Colonic mucosa (tissue), 4 donors: ENCODE results near the gene COX7A1. TPM values are rescaled to one million over a fixed set of nuclear protein-coding genes. Genes with fewer than 3 reads are reported as not detected.
A peak's percentile ranks its signal among the peaks of the same experiment; 100 is the strongest.

ENCODE experiments used
- DNase-seq: peaks from one replicate; pipeline ENCODE4 v3.0.0-alpha.2; 2020
- H3K27ac ChIP-seq: fragments of 200-600 bp; one replicate; pipeline ENCODE4 v1.8.0; 2021
- H3K27me3 ChIP-seq: fragments of 200-600 bp; one replicate; pipeline ENCODE4 v1.8.0; 2021
- H3K36me3 ChIP-seq: fragments of 200-600 bp; one replicate; pipeline ENCODE4 v1.8.0; 2021
- H3K4me1 ChIP-seq: fragments of 200-600 bp; one replicate; pipeline ENCODE4 v1.8.0; 2021; ENCODE audit warnings: mild to moderate bottlenecking
- H3K4me3 ChIP-seq: fragments of 200-600 bp; one replicate; pipeline ENCODE4 v1.8.0; 2021
- H3K9ac ChIP-seq, 2 donors: one replicate each; pipeline ENCODE4 v1.7.0; 2013; ENCODE audit warnings: control low read depth in 2 of 2, low read depth in 2 of 2, low read length in 2 of 2
- H3K9me3 ChIP-seq: fragments of 200-600 bp; one replicate; pipeline ENCODE4 v1.8.0; 2021
- intact Hi-C: fragments of 100-400 bp; cut with DNase I; formaldehyde crosslinking; loops from one replicate; pipeline ENCODE4 v1.14.1; 2022
- total RNA-seq, 2 donors: library from RNA; stranded (reverse); fragmentation: NEBNext Ultra II Directional in 1 of 2; extraction: Animal tissue kit (Norgen Biotek cat#: 25700) in 1 of 2; gene quantifications; one replicate each; pipeline ENCODE4 v1.2.1, GENCODE V29; 2021
- TF ChIP-seq, protein P1 (sequence below): fragments of 200-600 bp; IDR thresholded peaks from one replicate; pipeline ENCODE4 v1.8.0; 2022; ENCODE audit warnings: antibody characterized with exemption, mild to moderate bottlenecking
- donor health status: healthy.
- donor health status: DM: no; HTN: no; CAD: no.
- donor health status: DM: no; HTN: no; CAD: no.

Gene COX7A1
- total RNA-seq, 2 donors from 2014 or later = 8.2 to 17.1 TPM

- TF ChIP-seq, protein P1, sequence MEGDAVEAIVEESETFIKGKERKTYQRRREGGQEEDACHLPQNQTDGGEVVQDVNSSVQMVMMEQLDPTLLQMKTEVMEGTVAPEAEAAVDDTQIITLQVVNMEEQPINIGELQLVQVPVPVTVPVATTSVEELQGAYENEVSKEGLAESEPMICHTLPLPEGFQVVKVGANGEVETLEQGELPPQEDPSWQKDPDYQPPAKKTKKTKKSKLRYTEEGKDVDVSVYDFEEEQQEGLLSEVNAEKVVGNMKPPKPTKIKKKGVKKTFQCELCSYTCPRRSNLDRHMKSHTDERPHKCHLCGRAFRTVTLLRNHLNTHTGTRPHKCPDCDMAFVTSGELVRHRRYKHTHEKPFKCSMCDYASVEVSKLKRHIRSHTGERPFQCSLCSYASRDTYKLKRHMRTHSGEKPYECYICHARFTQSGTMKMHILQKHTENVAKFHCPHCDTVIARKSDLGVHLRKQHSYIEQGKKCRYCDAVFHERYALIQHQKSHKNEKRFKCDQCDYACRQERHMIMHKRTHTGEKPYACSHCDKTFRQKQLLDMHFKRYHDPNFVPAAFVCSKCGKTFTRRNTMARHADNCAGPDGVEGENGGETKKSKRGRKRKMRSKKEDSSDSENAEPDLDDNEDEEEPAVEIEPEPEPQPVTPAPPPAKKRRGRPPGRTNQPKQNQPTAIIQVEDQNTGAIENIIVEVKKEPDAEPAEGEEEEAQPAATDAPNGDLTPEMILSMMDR = no peak
- peak overlapping the region; percentile 68 for H3K27ac ChIP-seq
Observed at GRCh38 chr19:36116344-36116637, 36.0 kb downstream of the COX7A1 start.

GRCh38 chr19:36115453-36116343, 36.5 kb downstream of the COX7A1 start, which contains the start of gene TBCB:
Gene TBCB, plus strand, starts transcription at chr19:36115468. Its CDS starts 93 bp downstream, at chr19:36115561.
- Histone ChIP-seq H3K4me3 (peak within 1 kb of the TSS; percentile 75), H3K4me1 (peaks cover 13% of the 10 kb centered on the region), H3K36me3 (no peaks in the 10 kb centered on the region), H3K9ac (peak within 1 kb of the TSS; percentile 86 to 98), H3K27ac (peak within 1 kb of the TSS; percentile 68), H3K27me3 (no peaks in the 10 kb centered on the region), H3K9me3 (no peaks in the 10 kb centered on the region)
- intact Hi-C loops = loop anchor here (10.0 kb wide), 2 partner anchors 61 to 101 kb away; partner anchors contain the start of genes ALKBH6, THAP8 and WDR62
- TF ChIP-seq, protein P1 = no peak
- peak; percentile 93 for DNase-seq

More at GRCh38 chr19:36116344-36116637, 36.0 kb downstream of the COX7A1 start:
- Histone ChIP-seq H3K4me3 (peak overlapping the region; percentile 75), H3K36me3 (no peaks in the 10 kb centered on the region), H3K27me3 (no peaks in the 10 kb centered on the region), H3K9ac (peak overlapping the region in 1 of 2 donors; percentile 98), H3K4me1 (peaks cover 13% of the 10 kb centered on the region), H3K9me3 (no peaks in the 10 kb centered on the region)
- DNase-seq = no peak
- intact Hi-C loops = loop anchor here (10.0 kb wide), 2 partner anchors 61 to 101 kb away; partner anchors contain the start of genes ALKBH6, THAP8 and WDR62

DNA sequence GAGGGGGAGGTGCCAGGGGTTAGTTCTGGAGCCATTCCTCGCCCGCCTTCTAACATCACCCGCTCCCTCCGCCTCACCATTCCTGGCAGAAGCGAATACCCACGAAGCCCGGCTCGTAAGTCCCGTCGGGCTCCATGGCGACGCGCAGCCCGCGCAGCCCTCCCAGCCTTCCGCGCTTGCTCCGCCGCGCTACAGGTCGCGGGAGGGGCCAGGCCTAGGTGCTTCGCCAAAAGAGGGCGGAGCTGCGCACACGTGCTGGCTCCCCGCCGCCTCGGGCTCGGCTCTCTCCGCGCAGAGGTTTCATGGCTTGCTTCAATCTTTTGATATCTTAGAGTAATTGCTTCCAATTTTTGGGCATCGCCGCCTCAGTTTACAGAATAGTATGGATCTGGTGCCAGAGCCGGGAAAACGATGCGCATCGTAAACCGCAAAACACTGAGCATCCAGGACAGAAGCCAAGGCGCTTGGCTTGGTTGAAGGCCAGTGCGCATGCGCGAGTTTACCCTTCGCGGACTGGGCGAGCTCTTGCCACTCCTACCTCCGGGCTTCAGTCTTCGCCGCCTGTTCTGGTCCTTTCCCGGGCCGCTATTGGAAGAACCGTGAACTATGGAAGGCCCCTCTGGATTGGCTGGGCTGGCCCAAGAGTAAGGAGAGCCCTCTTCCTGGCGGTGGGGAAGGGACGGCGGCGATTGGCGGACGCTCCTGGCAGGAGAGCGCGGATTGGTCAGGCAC, 37.4 kb downstream of the COX7A1 start, which contains the start of gene POLR2I:
Gene POLR2I, minus strand, starts transcription at position 155 of the 732 bp plus-strand sequence. Its CDS starts 19 bp downstream, at position 136.
- DNase-seq = peak; percentile 99
- TF ChIP-seq, protein P1 = no peak
- Histone ChIP-seq H3K4me3 (peak within 1 kb of the TSS; percentile 75), H3K4me1 (peaks cover 13% of the 10 kb centered on the region), H3K27ac (peak within 1 kb of the TSS; percentile 68), H3K9ac (peak within 1 kb of the TSS; percentile 86 to 98), H3K9me3 (no peaks in the 10 kb centered on the region), H3K36me3 (no peaks in the 10 kb centered on the region), H3K27me3 (no peaks in the 10 kb centered on the region)
- intact Hi-C loops = loop anchor here (10.0 kb wide), 2 partner anchors 60 to 100 kb away; partner anchors contain the start of genes ALKBH6, THAP8 and WDR62

DNA sequence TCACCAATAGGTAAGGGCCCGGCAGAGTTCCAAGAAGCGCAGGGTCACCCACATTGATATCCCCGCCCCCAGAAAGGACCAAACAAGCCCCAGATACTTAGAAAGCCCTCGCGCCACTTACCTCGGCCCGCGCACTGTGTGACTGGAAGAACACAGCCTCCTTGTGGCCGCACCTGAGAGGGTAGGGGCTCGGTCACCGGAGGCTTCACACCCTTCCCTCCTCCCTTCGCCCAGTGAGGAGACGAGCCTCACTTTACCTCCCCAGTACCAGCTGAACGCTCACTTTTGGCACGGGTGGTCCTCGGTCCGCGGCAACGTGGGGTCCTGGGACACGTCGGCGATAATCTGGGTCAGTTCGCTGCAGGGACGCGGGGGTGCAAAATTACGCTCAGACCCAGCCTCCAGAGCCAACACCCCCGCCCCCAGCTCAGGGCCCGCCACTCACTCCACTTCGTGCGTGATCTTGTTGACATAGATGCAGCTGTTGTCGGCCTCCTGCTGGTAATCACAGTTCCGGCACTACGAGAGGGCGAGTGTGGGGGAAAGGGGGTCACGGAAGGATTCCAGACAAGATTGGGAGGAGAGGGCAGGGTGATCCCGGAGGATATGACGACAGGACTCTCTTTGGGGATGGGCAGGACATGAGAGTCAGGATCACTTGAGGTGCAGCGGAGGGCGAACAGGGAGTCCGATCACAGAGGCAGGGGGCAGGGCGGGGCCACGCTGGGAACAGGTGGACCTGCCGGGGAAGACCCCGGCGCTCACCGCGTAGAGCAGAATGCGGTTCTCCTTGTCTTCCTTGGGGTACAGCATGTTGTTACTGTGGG, 38.1 kb downstream of the COX7A1 start:
- Histone ChIP-seq H3K36me3 (no peaks in the 10 kb centered on the region), H3K4me1 (peaks cover 13% of the 10 kb centered on the region), H3K27me3 (no peaks in the 10 kb centered on the region), H3K9ac (peak overlapping the region; percentile 86 to 98), H3K27ac (peak overlapping the region; percentile 68), H3K4me3 (peak overlapping the region; percentile 75), H3K9me3 (no peaks in the 10 kb centered on the region)
- TF ChIP-seq, protein P1 = no peak
- intact Hi-C loops = loop anchor here (10.0 kb wide), 2 partner anchors 59 to 99 kb away; partner anchors contain the start of genes ALKBH6, THAP8 and WDR62
- no peak for DNase-seq
